Measurements from ENCODE around the gene ROBO2.

- TF ChIP-seq CTCF (IDR thresholded peaks at IDR 0.05), result no peak
- no peak for TF ChIP-seq POLR2A (IDR thresholded peaks at IDR 0.05)
Measured at GRCh38 chr3:77288348-77288747, 248.4 kb downstream of the ROBO2 start.

Data from lower leg skin (tissue), 3 donors.